Body of pancreas (tissue), 4 donors: ENCODE data around the gene TMEM132C.

Source experiments
- POLR2A ChIP-seq, 3 donors: fragments of 450-650 bp; IDR thresholded peaks; one replicate each; pipeline ENCODE4 v1.6.1; 2016; ENCODE audit warnings: antibody characterized with exemption in 3 of 3, mild to moderate bottlenecking in 2 of 3
- TF ChIP-seq, protein P1 (sequence below), 7 experiments: fragments of 450-650 bp in 4 of 7; fragments of 200-600 bp in 3 of 7; sonication (generic) in 3 of 7; IDR thresholded peaks; one replicate each; pipeline ENCODE4 v1.5.1; 2016 to 2019; ENCODE audit warnings: antibody characterized with exemption in 7 of 7

DNA sequence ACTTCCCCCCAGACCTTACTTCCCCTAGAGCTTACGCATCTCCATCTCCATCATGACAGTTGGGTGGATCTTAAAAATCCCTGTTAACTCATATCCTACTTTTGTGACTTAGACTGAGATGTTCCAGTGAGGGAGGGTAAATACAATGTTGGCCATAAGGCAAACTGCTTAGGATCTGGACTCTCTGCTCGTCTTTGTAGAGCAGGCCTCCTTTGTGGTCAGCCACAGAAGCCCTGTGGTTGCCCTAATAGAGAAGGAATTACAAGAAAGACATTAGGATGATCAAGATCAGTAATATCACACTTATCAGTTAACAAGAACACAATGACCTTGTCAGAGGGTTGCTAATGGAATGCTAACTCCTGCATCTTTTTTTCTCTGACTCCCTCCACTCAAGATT, 52.0 kb downstream of the TMEM132C start:
- TF ChIP-seq POLR2A (IDR thresholded peaks at IDR 0.05), result no peak
- TF ChIP-seq, protein P1, sequence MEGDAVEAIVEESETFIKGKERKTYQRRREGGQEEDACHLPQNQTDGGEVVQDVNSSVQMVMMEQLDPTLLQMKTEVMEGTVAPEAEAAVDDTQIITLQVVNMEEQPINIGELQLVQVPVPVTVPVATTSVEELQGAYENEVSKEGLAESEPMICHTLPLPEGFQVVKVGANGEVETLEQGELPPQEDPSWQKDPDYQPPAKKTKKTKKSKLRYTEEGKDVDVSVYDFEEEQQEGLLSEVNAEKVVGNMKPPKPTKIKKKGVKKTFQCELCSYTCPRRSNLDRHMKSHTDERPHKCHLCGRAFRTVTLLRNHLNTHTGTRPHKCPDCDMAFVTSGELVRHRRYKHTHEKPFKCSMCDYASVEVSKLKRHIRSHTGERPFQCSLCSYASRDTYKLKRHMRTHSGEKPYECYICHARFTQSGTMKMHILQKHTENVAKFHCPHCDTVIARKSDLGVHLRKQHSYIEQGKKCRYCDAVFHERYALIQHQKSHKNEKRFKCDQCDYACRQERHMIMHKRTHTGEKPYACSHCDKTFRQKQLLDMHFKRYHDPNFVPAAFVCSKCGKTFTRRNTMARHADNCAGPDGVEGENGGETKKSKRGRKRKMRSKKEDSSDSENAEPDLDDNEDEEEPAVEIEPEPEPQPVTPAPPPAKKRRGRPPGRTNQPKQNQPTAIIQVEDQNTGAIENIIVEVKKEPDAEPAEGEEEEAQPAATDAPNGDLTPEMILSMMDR (IDR thresholded peaks at IDR 0.05), result no peak
